GM11168 (cell line): ENCODE results near the gene PDCD11.

ENCODE experiments used
- in situ Hi-C: fragments of 300-500 bp; cut with MboI; formaldehyde crosslinking; loops from one replicate; pipeline ENCODE4 v1.12.0; 2022; ENCODE audit warnings: low sequenced_read_pairs; ENCODE audit not compliant: unreplicated experiment

Gene PDCD11

GRCh38 chr10:103445767-103446567, 49.5 kb downstream of the PDCD11 start:
- in situ Hi-C loops: no loop called here

DNA sequence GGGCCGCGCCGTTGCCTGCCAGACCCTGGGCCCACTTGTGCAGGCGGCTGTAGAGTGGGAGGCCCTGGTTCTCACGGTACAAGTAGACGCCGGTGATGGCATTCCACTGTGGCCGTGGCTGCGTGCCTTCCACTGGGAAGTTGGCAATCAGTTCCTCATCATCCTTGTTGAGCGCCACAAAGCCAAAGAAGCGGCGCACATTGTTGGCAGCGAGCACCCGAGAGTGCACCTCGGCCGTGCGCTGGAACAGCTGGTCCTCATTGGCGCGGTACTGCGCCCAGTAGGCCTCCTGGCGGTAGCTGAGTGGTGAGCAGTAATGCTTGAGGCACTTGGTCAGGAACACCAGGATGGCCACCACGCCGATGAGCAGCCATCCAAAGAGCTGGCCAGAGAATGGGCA, 50.8 kb downstream of the PDCD11 start:
- in situ Hi-C loops: no loop called here

- in situ Hi-C loops: no loop called here
Measured at GRCh38 chr10:103448746-103449145, 52.3 kb downstream of the PDCD11 start.

- in situ Hi-C loops: no loop called here
Measured at GRCh38 chr10:103449208-103450144, 53.0 kb downstream of the PDCD11 start.

DNA sequence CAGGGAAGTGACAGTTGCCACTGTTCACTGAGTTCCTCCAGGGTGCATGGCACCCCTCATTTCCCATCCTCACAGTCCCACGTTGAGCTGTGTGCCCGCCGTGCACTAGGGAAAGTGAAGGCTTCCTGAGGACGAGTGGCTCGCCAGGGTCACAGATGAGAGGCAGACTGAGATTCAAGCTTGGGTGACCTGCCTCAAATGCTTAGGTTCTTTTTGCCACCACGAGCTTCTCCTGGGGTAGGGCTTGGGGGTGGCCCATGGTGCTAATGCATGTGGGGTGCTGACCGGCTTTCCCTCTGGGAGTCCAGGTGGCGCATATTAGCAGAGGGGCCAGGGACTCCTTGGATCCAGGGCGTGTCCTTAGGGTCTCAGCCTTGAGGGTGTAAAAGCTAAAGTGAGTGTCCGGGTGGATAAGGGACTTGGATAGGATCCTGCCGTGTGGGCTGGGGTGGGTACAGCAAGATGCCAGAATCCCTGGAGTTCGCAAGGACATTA, 53.8 kb downstream of the PDCD11 start:
- in situ Hi-C loops: no loop called here

- in situ Hi-C loops: no loop called here
Measured at GRCh38 chr10:103451091-103451813, 54.8 kb downstream of the PDCD11 start.

DNA sequence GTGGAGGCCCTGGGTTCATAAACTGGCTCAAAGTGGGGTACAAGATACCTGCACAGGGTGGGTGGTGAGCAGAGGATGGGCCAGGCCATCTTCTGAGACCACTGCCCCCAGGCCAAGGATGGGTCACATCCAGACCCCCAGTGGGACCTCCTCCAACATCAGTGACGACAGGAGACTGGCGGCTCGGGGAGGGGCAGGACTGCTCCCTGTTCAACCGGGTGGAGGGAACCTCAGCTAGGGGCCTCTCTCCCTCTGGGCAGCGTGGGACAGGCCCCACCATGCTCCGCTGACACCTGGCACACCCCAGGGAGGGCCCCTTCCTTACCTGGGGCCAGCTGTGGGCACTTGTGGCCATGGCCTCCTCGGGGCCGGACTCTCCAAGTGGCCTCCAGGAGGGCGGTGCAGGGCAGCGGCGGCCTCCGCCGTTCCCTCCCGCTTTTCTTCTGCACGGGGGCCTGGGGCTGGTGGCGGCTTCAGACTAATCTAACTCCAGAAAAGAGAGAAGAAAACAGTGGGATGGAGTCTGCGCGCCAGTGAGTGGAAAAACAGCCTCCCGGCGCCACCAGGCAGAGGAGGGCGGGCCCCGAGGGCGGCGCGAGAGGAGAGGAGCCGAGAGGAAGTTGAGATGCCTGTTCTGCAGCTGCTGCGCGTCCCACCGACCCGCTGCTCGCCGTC, 55.5 kb downstream of the PDCD11 start, which contains the start of gene CALHM2:
Gene CALHM2, minus strand, starts transcription at position 540 of the 675 bp plus-strand sequence. CDS start 2,429 bp downstream, outside the sequence.
- in situ Hi-C loops: no loop called here

GRCh38 chr10:103452506-103453230, 56.2 kb downstream of the PDCD11 start:
- in situ Hi-C loops: no loop called here

GRCh38 chr10:103454026-103454425, 57.6 kb downstream of the PDCD11 start:
- in situ Hi-C loops: no loop called here

DNA sequence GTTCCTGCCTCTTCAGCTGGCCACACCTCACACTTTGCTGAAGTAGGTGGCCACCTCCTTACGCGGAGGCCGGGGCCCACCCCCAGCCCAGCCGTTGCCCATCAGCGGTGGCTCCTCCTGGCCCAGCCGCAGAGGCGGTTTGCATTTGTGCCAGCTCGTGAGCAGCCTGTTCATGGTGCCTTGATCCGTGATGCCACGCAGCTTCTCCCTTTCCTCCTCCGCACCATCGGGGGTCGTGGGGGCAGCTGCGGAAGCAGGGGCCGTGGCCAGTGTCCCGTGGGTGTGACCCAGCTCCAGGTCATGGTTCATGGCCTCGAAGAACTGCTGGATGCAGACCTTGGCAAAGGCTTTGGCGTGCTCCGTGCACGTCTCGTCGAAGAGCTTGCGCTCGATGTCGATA, 58.8 kb downstream of the PDCD11 start:
- in situ Hi-C loops: no loop called here

DNA sequence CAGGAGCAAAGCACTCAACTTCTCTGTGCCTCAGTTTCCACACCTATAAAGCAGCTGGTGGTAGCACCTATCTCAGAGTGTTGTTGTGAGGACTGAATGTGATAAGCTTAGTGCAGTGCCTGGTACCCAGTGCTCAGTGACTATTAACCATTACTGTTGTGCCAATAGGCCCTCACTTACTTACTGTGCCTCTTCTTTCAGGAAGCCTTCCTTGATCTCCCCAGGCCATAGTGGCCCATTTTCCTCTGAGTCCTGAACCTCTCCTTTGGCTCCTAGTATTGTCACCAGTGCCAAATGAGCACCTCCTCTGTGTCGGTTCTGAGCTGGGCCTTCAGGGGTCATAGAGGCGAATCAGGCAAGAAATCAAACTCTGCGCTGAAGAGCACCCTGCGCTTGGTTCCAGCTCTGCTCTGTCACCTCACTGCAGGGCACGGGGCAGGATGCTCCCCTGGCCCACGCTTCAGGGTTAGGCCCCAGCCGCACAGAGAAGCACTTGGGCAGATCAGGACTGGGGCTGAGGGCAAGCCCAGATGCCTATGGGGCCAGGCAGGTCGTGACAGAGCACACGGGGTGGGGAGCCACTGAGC, 59.7 kb downstream of the PDCD11 start:
- in situ Hi-C loops: no loop called here

DNA sequence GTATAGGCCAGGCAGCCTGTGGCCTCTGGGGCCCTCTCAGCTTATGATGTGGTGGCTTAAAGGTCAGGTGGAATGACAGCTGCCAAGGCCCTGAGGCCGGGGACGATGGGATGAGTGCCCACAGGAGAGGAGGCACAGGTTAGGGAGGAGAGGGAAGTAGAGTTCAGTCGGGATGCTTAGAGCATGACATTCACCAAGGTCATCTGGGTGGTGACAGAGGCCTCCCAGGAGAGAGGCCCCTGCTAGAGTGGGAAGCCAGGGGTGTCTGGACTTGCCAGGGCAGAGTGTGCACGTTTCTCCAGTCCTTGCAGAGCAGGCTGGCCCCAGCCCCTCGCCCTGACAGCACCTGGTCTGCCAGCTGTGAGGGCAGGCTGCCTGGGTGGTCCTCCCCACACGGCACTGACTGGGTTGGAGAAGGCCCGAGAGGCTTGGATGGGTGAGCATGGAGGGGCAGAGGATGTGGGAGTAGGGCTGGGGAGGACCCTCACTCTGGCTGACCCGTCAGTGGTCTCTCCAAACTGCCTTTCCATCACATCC, 60.8 kb downstream of the PDCD11 start:
- in situ Hi-C loops: no loop called here

GRCh38 chr10:103457896-103458583, 61.6 kb downstream of the PDCD11 start:
- in situ Hi-C loops: no loop called here

- in situ Hi-C loops: no loop called here
Measured at GRCh38 chr10:103458720-103459119, 62.3 kb downstream of the PDCD11 start, which contains the start of gene CALHM1. Gene CALHM1 (minus strand): TSS chr10:103458900. CDS start chr10:103458751, 149 bp downstream.

DNA sequence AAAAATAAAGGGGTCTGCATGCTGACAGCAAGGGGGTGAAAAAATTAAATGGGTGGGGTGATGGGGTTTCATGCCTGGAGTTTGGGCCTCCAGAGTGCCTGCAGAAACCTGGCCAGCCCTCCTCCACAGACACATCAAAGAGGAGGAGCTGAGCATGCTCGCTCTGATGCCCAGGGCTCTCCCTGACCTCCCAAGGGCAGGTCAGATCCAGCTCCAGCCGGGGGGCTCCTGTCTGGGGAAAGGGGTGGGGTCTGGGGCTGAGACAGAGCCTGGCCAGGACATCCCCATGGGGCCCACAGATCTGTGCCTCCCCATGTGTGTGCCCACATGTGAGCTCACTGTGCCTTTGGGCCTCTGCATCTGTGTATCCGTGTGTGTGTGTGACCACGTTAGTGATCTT, 63.2 kb downstream of the PDCD11 start:
- in situ Hi-C loops: no loop called here

- in situ Hi-C loops: no loop called here
Measured at GRCh38 chr10:103463499-103463898, 67.1 kb downstream of the PDCD11 start.

DNA sequence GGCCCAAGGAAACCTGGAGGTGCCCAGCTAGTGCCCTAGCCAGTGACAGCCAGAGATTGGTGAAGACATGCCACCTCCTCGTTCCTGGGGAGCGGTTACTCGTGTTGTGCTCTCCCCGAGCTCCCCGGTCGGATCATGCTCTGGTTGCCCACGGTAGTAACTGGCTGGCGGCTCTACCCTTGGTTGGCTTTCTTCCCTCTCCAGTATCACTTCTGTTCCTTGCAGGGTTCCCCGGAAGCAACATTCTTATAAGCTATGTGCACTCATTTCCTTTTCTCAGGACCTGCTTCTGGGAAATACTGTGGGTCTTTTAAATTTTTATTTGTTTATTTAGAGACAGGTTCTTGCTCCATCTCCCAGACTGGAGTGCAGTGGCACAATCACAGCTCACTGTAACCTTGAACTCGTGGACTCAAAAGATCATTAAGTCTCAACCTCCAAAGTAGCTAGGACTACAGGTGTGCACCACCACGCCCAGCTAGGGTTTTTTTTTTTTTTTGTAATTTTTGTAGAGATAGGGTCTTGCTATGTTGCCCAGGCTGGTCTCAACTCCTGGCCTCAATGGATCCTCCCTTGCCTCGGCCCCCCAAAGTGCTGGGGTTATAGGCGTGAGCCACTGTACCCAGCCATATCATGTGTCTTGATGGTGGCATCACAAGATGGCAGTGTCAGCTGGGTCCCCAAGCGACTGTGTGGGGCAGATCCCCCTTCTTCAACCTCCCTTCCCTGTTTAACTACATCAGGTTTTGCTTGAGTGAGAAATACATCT, 69.2 kb downstream of the PDCD11 start:
- in situ Hi-C loops: no loop called here
